B cell (primary cell): ENCODE measurements around the gene ZNF319. TPM values are rescaled to one million over a fixed set of nuclear protein-coding genes. Genes with fewer than 3 reads are reported as not detected.

ENCODE experiments used
- ATAC-seq: fragments of 200-7000 bp; cut with Tn5 transposase; one replicate; pipeline ENCODE4 v1.10.0; 2021; ENCODE audit warnings: low read depth, mild to moderate bottlenecking, moderate number of reproducible peaks, moderate library complexity
- CTCF ChIA-PET: fragments of 350-600 bp; sonication (Branson Sonifier 250); formaldehyde crosslinking; loops from one replicate; lab custom pipeline; 2021; ENCODE audit warnings: antibody characterized with exemption, inconsistent platforms; lab: Charles Lee
- POLR2A ChIA-PET: fragments of 350-600 bp; sonication (Branson Sonifier 250); formaldehyde crosslinking; loops from one replicate; lab custom pipeline; 2021; ENCODE audit warnings: antibody characterized with exemption; lab: Charles Lee
- DNase-seq: peaks from one replicate; pipeline ENCODE4 v3.0.0; 2013
- H2AFZ ChIP-seq: 2 replicates; pipeline ENCODE4 v1.6.1; 2012; ENCODE audit warnings: mild to moderate bottlenecking, low read depth, low read length; ENCODE audit not compliant: insufficient read depth, poor library complexity, severe bottlenecking
- H3K27ac ChIP-seq, 2 donors: 1 replicate in 1 of 2; 2 replicates in 1 of 2; pipeline ENCODE4 v1.5.1; 2012 to 2013; ENCODE audit warnings: low read length in 2 of 2, mild to moderate bottlenecking in 2 of 2, moderate library complexity in 1 of 2
- H3K27me3 ChIP-seq, 4 experiments: fragments of 200-600 bp in 1 of 4; sonication (generic) in 1 of 4; replicated peaks in 1 of 4; 1 replicate in 2 of 4; 2 replicates in 2 of 4; pipeline versions ENCODE4 v1.6.1 to v1.7.0; 2013 to 2016; ENCODE audit warnings: low read length in 3 of 4, mild to moderate bottlenecking in 2 of 4, mixed read lengths in 1 of 4, moderate library complexity in 1 of 4; ENCODE audit not compliant: insufficient read depth in 4 of 4, control insufficient read depth in 3 of 4; ENCODE audit errors: control extremely low read depth in 1 of 4
- H3K36me3 ChIP-seq, 2 experiments: replicated peaks in 1 of 2; 1 replicate in 1 of 2; 2 replicates in 1 of 2; pipeline versions ENCODE4 v1.6.1 to v1.7.1; 2013; ENCODE audit warnings: low read length in 1 of 2; ENCODE audit not compliant: insufficient read depth in 2 of 2, control insufficient read depth in 1 of 2; ENCODE audit errors: control extremely low read depth in 1 of 2, extremely low read depth in 1 of 2
- H3K4me1 ChIP-seq, 2 donors: fragments of 200-600 bp in 1 of 2; sonication (generic) in 1 of 2; 1 replicate in 1 of 2; 2 replicates in 1 of 2; pipeline versions ENCODE4 v1.5.1 to v1.6.1; 2013 to 2017; ENCODE audit warnings: low read length in 2 of 2; ENCODE audit not compliant: control insufficient read depth in 2 of 2, insufficient read depth in 2 of 2
- H3K4me2 ChIP-seq: replicated peaks from 2 replicates; pipeline ENCODE3; 2012; ENCODE audit warnings: mild to moderate bottlenecking, low read depth, low read length; ENCODE audit not compliant: poor library complexity, severe bottlenecking
- H3K4me3 ChIP-seq, 5 experiments: fragments of 200-600 bp in 1 of 5; sonication (generic) in 1 of 5; 1 replicate in 3 of 5; 2 replicates in 2 of 5; pipeline versions ENCODE4 v1.5.1 to v1.7.0; 2011 to 2016; ENCODE audit warnings: low read length in 4 of 5, mild to moderate bottlenecking in 4 of 5, low read depth in 2 of 5, control low read depth in 1 of 5, moderate library complexity in 1 of 5; ENCODE audit not compliant: insufficient read depth in 1 of 5; ENCODE audit errors: control extremely low read depth in 1 of 5, extremely low read depth in 1 of 5
- H3K79me2 ChIP-seq: fragments of 200-600 bp; sonication (generic); one replicate; pipeline ENCODE4 v1.6.0; 2016; ENCODE audit warnings: low read length; ENCODE audit not compliant: control insufficient read depth, insufficient read depth
- H3K9ac ChIP-seq: fragments of 200-600 bp; sonication (generic); 2 replicates; pipeline ENCODE4 v1.6.1; 2017; ENCODE audit warnings: mild to moderate bottlenecking, low read length, moderate library complexity
- H3K9me3 ChIP-seq, 3 donors: one replicate each; pipeline versions ENCODE4 v1.6.1 to v1.7.1; 2013; ENCODE audit warnings: low read length in 2 of 3; ENCODE audit not compliant: control insufficient read depth in 2 of 3, insufficient read depth in 1 of 3; ENCODE audit errors: control extremely low read depth in 1 of 3
- H4K20me1 ChIP-seq: 2 replicates; pipeline ENCODE4 v1.6.0; 2012; ENCODE audit warnings: mild to moderate bottlenecking, low read length; ENCODE audit not compliant: insufficient read depth, control insufficient read depth, poor library complexity, severe bottlenecking
- H3K27ac Mint-ChIP-seq: one replicate; pipeline ENCODE4 v1.8.0; 2021; ENCODE audit warnings: mixed read lengths
- H3K27me3 Mint-ChIP-seq: one replicate; pipeline ENCODE4 v1.8.0; 2021; ENCODE audit warnings: mixed read lengths
- H3K4me1 Mint-ChIP-seq: one replicate; pipeline ENCODE4 v1.8.0; 2021; ENCODE audit warnings: mixed read lengths
- H3K4me3 Mint-ChIP-seq: one replicate; pipeline ENCODE4 v1.8.0; 2021; ENCODE audit warnings: mixed read lengths
- H3K9me3 Mint-ChIP-seq: one replicate; pipeline ENCODE4 v1.8.0; 2022; ENCODE audit warnings: mixed read lengths; ENCODE audit not compliant: insufficient read depth
- CTCF ChIP-seq: fragments of 200-600 bp; IDR thresholded peaks from one replicate; pipeline ENCODE4 v1.8.0; 2022; ENCODE audit warnings: antibody characterized with exemption, mild to moderate bottlenecking
- EZH2 ChIP-seq: IDR thresholded peaks from 2 replicates; pipeline ENCODE4 v1.6.1; 2012; ENCODE audit warnings: borderline replicate concordance, low read depth, mild to moderate bottlenecking, moderate library complexity, low read length; ENCODE audit not compliant: insufficient read depth, poor library complexity, severe bottlenecking
- WGBS: methylation state at CpG from one replicate; pipeline ENCODE4 v1.1.5; 2013; ENCODE audit warnings: missing lambda C conversion rate; ENCODE audit not compliant: insufficient coverage; 5-methylcytosine and 5-hydroxymethylcytosine counted together
- intact Hi-C: fragments of 100-400 bp; cut with micrococcal nuclease; formaldehyde crosslinking; loops from one replicate; pipeline ENCODE4 v1.10.0; 2022
- polyA plus RNA-seq: library from polyadenylated mRNA; depleted of rRNA; stranded (reverse); fragments of >200 nt; gene quantifications from 2 replicates; pipeline ENCODE4 v1.2.3, GENCODE V29; 2012
- total RNA-seq, 2 donors: library from RNA; stranded (reverse); fragments of 120-200 nt in 1 of 2; gene quantifications; 1 replicate in 1 of 2; 2 replicates in 1 of 2; pipeline versions ENCODE4 v1.2.3 to v1.2.4, GENCODE V29; 2013 to 2022

ZNF319 gene
- total and polyA plus RNA-seq, 2 donors (not counting 1 experiment from before 2014, with no cell fraction given): 12.4 to 15.1 TPM

GRCh38 chr16:57997176-57997527 is 3.3 kb downstream of the ZNF319 start:
- H3K36me3 ChIP-seq: peaks cover 0 to 23% of the 10 kb centered on the region in 2 experiments
- TF ChIP-seq EZH2 (no peak), CTCF (no peak)
- intact Hi-C loops: no loop called here
- Mint-ChIP-seq H3K27me3 (no peaks in the 10 kb centered on the region), H3K9me3 (no peaks in the 10 kb centered on the region), H3K4me3 (no peak overlapping the region), H3K4me1 (peaks cover 30% of the 10 kb centered on the region), H3K27ac (no peak overlapping the region)
- CTCF ChIA-PET: no interaction called here
- H3K4me2 ChIP-seq: no peak overlapping the region
- no peak overlapping the region for H3K27ac ChIP-seq
- H2AFZ ChIP-seq: no peak overlapping the region
- no peak overlapping the region for H3K4me3 ChIP-seq
- no peak for ATAC-seq
- peaks cover 41% of the 10 kb centered on the region for H4K20me1 ChIP-seq
- peaks cover 22 to 34% of the 10 kb centered on the region in 2 donors for H3K4me1 ChIP-seq
- no peak overlapping the region for H3K9ac ChIP-seq
- H3K9me3 ChIP-seq: no peaks in the 10 kb centered on the region
- no peaks in the 10 kb centered on the region for H3K27me3 ChIP-seq
- peaks cover 23% of the 10 kb centered on the region for H3K79me2 ChIP-seq
- POLR2A ChIA-PET: no interaction called here
- DNase-seq: no peak
- WGBS: 97% methylated on average over 35 of the region's 35 CpGs

GRCh38 chr16:57996406-57997175 is 3.9 kb downstream of the ZNF319 start:
- no peak overlapping the region for H3K4me3 ChIP-seq
- H4K20me1 ChIP-seq: peaks cover 41% of the 10 kb centered on the region
- H3K4me2 ChIP-seq: no peak overlapping the region
- no peaks in the 10 kb centered on the region for H3K27me3 ChIP-seq
- Mint-ChIP-seq H3K4me3 (no peak overlapping the region), H3K4me1 (peaks cover 25% of the 10 kb centered on the region), H3K27ac (no peak overlapping the region), H3K27me3 (no peaks in the 10 kb centered on the region), H3K9me3 (no peaks in the 10 kb centered on the region)
- H3K36me3 ChIP-seq: peaks cover 0 to 23% of the 10 kb centered on the region in 2 experiments
- no peaks in the 10 kb centered on the region for H3K9me3 ChIP-seq
- no peak overlapping the region for H2AFZ ChIP-seq
- H3K9ac ChIP-seq: no peak overlapping the region
- intact Hi-C loops: no loop called here
- no peak for ATAC-seq
- DNase-seq: no peak
- peaks cover 23% of the 10 kb centered on the region for H3K79me2 ChIP-seq
- no peak for TF ChIP-seq EZH2
- TF ChIP-seq CTCF: no peak
- POLR2A ChIA-PET: no interaction called here
- WGBS: 97% methylated on average over 62 of the region's 62 CpGs
- H3K27ac ChIP-seq: no peak overlapping the region
- CTCF ChIA-PET: no interaction called here
- H3K4me1 ChIP-seq: peaks cover 18 to 29% of the 10 kb centered on the region in 2 donors
